ENCODE data around the gene ABCB10. TPM values are rescaled to one million over a fixed set of nuclear protein-coding genes. Genes with fewer than 3 reads are reported as not detected.

ABCB10 gene
- total RNA-seq, 4 donors from 2014 or later = 11.4 to 13.2 (median 12.2) TPM

DNA sequence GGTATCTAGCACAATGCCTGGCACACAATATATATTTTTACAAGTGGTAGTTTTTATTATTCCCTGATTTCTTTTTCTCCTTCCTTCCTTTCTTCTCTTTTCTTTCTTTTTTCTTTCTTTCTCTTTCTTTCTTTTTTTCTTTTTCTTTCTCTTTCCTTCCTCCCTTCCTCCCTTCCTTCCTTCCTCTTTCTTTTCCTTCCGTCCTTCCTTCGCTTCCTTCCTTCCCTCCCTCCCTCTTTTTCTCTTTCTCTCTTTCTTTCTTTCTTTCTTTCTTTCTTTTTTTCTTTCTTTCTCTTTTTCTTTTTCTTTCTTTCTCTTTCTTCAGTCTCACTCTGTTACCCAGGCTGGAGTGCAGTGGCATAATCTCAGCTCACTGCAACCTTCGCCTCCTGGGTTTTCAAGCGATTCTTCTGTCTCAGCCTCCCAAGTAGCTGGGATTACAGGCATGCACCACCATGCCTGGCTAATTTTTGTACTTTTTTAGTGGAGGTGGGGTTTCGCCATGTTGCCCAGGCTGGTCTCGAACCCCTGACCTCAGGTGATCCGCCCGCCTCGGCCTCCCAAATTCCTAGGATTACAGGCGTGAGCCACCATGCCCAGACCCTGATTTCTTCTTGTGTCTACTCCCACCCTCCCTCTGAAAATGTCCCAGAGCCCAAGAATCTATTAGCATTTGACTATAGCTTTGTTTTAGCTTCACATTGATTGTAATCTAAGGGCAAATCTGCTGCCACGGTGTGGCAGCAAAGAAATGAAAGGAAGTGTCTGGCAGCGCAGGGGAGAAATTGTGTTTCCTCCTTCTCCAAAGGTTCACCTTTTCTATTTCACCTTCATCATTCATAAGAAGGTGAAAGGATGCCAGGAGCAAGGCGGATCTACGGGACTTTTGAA is 19.9 kb upstream of the ABCB10 start:
- H3K4me3 ChIP-seq (ENCODE audit: low read depth, poor library complexity, severe bottlenecking) = no peak overlapping the region
- 68 to 69% methylated on average over 14 of the region's 14 CpGs for WGBS, 2 donors
- no peak for DNase-seq (ENCODE audit: low spot score in 2 of 2)
- TF ChIP-seq, protein P1, sequence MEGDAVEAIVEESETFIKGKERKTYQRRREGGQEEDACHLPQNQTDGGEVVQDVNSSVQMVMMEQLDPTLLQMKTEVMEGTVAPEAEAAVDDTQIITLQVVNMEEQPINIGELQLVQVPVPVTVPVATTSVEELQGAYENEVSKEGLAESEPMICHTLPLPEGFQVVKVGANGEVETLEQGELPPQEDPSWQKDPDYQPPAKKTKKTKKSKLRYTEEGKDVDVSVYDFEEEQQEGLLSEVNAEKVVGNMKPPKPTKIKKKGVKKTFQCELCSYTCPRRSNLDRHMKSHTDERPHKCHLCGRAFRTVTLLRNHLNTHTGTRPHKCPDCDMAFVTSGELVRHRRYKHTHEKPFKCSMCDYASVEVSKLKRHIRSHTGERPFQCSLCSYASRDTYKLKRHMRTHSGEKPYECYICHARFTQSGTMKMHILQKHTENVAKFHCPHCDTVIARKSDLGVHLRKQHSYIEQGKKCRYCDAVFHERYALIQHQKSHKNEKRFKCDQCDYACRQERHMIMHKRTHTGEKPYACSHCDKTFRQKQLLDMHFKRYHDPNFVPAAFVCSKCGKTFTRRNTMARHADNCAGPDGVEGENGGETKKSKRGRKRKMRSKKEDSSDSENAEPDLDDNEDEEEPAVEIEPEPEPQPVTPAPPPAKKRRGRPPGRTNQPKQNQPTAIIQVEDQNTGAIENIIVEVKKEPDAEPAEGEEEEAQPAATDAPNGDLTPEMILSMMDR (IDR thresholded peaks at IDR 0.05) = no peak
- no peak for TF ChIP-seq POLR2A (IDR thresholded peaks at IDR 0.05)
- intact Hi-C loops (cut with DNase I; ENCODE audit: low total_unique reads) = no loop called here

DNA sequence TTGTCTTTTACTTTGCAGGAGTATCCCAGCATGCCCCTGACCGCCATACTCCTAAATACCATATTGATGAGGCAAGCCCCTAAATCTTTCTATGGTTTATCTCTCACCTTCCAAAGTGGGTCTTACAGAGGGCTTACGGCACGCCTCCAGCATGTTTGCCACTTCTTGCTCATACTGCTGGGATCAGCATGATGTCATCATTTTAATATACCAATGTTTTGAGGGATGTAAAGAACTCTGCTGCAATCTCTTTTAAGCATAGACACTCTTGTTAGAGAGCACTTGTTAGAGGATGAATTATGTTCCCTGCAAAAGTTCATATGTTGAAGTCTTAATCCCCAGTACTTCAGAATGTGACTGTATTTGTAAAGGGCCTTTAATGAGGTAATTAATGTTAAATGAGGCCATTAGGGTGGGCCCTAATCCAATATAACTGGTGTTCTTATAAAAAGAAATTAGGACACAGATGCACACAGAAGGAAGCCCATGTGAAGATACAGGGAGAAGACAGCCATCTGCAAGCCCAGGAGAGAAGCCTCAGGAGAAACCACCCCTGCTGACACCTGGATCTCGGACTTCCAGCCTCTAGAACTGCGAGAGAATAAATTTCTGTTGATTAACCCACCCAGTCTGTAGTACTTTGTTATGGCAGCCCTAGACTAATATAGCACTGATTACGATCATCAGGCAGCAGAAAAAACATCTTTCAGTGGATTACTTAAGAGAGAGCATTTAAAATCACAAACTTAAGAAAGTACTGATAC is 16.4 kb upstream of the ABCB10 start:
- intact Hi-C loops (cut with DNase I; ENCODE audit: low total_unique reads) = no loop called here
- H3K4me3 ChIP-seq (ENCODE audit: low read depth, poor library complexity, severe bottlenecking) = no peak overlapping the region
- no peak for DNase-seq (ENCODE audit: low spot score in 2 of 2)
- 93 to 96% methylated on average over 6 of the region's 6 CpGs for WGBS, 2 donors
- TF ChIP-seq POLR2A (IDR thresholded peaks at IDR 0.05) = no peak
- TF ChIP-seq, protein P1 (IDR thresholded peaks at IDR 0.05) = no peak

DNA sequence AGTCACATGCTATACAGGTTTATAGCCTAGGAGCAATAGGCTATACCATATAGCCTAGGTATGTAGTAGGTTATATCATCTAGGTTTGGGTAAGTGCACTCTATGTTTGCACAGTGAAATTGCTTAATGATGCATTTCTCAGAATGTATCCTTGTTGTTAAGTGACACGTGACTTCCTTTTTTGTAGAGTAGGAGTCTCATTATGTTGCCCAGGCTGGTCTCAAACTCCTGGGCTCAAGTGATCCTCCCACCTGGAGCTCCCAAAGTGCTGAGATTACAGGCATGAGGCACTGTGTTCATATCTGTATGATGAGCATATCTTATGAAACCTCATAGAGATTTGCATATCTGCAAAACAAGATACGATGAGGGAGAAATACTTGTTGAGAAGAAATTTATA is 13.8 kb upstream of the ABCB10 start:
- DNase-seq (ENCODE audit: low spot score in 2 of 2) = no peak
- intact Hi-C loops (cut with DNase I; ENCODE audit: low total_unique reads) = no loop called here
- no peak overlapping the region for H3K4me3 ChIP-seq (ENCODE audit: low read depth, poor library complexity, severe bottlenecking)
- TF ChIP-seq POLR2A (IDR thresholded peaks at IDR 0.05) = no peak
- TF ChIP-seq, protein P1 (IDR thresholded peaks at IDR 0.05) = no peak
- WGBS, 2 donors = 68 to 72% methylated on average over 2 of the region's 2 CpGs

DNA sequence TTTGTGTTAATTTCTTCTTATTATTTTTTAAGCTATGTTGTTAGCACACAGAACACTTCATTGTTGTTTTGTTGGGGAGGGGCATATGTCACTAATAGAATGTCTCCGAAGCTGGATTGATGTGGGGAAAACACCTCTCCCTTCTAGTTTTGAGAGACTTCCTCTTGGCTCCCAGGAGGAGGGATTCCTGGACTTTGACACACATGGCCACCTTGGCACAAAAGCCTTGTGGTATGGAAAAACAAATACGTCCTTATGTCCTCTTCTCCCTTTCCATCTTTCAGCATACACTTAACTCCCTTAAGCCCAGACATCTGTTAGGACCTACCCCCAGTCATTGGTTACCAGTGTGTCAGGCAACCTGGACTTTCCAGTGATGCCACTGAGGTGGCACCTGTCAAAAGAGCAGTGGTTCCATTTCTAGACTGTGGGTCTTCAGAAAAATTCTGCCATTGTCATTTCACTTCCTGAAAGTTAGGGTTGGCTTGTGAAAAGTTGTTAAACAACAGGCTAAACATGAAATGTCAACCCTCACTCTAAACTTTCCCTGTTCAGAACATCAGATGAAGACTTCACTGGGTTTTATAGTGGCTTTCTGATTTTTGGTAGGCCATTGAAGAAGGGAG is 12.5 kb upstream of the ABCB10 start:
- no peak for TF ChIP-seq POLR2A (IDR thresholded peaks at IDR 0.05)
- TF ChIP-seq, protein P1 (IDR thresholded peaks at IDR 0.05) = no peak
- DNase-seq (ENCODE audit: low spot score in 2 of 2) = no peak
- 35 to 39% methylated on average over 2 of the region's 2 CpGs for WGBS, 2 donors
- intact Hi-C loops (cut with DNase I; ENCODE audit: low total_unique reads) = no loop called here
- no peak overlapping the region for H3K4me3 ChIP-seq (ENCODE audit: low read depth, poor library complexity, severe bottlenecking)

DNA sequence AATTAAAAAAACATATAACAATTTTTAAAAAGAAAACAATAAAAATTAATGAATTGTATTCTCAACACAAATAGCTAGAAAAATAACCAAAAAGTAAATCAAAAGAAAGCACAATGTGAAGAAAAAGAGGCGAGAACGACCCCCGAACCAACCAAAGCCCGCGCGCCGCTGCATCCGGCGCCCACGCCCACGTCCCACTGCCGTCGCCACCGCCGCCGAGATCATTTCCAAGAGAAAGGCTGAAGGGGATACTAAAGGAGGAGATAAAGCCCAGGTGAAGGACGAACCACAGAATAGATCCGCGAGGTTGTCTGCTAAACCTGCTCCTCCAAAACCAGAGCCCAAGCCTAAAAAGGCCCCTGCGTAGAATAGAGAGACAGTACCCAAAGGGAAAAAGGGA is 11.8 kb upstream of the ABCB10 start:
- intact Hi-C loops (cut with DNase I; ENCODE audit: low total_unique reads) = no loop called here
- 73 to 78% methylated on average over 20 of the region's 20 CpGs for WGBS, 2 donors
- no peak for TF ChIP-seq POLR2A (IDR thresholded peaks at IDR 0.05)
- TF ChIP-seq, protein P1 (IDR thresholded peaks at IDR 0.05) = no peak
- no peak overlapping the region for H3K4me3 ChIP-seq (ENCODE audit: low read depth, poor library complexity, severe bottlenecking)
- DNase-seq (ENCODE audit: low spot score in 2 of 2) = no peak

Measured in lower leg skin (tissue), 4 donors.